ENCODE data around the gene SPAG6.
A peak's percentile ranks its signal among the peaks of the same experiment; 100 is the strongest.
"Not testable (repeated sequence)": the region's sequence is repeated elsewhere in the genome, so short reads cannot be mapped to it uniquely, and the experiment has no call there.

The SPAG6 gene

GRCh38 chr10:22345301-22346095, at the start of gene SPAG6:
Gene SPAG6, plus strand, starts transcription at chr10:22345496. Its CDS starts 116 bp downstream, at chr10:22345612.
- DNase-seq: peak; percentile 77

GRCh38 chr10:22301193-22301592, 44.1 kb upstream of the SPAG6 start:
- no peak for DNase-seq

GRCh38 chr10:22303461-22303860, 41.8 kb upstream of the SPAG6 start:
- DNase-seq: no peak

GRCh38 chr10:22305721-22306120, 39.6 kb upstream of the SPAG6 start:
- no peak for DNase-seq

DNA sequence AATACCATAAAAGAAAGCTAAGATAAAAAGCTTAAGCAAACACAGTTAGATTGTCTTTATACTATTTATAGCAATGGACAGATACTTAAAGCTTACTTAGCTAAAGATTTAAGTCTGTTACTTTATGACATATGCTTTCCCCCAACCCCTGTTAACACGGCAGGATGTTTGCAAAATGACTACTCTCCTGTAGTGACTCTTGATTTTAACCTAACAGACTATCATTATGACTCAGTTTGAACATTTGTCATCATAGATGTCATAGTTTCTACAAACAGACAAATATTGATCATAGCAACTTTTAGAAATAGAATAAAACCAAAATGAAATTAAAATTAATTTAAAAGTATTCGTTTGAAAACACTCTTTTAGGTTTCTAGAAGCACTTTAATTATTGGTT, 36.9 kb upstream of the SPAG6 start:
- DNase-seq: no peak

GRCh38 chr10:22309180-22310000, 35.9 kb upstream of the SPAG6 start:
- no peak for DNase-seq

DNA sequence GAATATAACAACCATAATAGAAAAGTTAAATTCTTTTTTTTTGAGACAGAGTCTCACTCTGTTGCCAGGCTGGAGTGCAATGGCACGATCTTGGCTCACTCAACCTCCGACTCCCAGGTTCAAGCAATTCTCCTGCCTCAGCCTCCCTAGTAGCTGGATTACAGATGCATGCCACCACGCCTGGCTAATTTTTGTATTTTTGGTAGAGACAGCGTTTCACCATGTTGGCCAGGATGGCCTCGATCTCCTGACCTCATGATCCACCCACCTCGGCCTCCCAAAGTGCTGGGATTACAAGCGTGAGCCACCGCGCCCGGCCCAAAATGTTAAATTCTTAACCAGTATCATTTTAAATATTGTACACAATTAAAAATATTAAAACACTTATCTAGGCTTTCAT, 35.3 kb upstream of the SPAG6 start:
- DNase-seq: not testable (repeated sequence)

DNA sequence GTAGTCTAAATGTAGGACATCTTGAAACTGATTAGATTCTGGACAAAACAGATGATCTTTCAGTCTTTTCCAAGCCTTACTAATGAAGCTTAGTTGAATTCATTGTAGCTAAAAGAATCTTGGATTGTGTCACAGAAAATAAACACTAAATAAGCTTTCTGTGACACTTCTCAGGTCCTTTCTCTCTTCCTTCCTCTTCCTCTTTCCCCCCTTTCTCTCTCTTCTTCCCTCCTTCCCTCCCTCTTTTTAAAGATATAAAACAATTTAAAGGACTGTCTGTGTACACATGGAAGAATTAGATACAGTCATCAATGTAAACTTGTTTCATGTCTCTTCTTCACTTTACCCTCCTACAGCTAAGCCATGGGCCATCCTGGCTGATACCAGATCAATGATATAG, 34.4 kb upstream of the SPAG6 start:
- DNase-seq: no peak

DNA sequence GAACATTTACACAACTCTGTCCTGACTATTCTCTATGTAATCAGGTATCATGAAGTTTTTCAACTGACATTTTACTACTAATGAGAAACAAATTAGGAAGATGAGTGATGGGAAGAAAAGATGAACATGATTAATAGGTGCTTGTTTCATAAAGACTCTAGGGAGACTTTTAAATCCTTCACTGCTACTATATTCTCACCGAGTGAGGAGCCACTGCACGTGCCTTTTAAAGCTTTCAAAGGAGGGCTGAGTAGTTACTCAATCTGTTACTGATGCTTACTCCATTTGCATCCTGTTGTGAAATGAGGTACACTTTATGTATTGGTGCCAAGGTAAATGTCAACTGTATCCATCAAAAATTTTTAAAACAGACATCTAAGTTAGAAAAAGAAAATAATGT, 30.4 kb upstream of the SPAG6 start:
- peak; percentile 63 for DNase-seq

DNA sequence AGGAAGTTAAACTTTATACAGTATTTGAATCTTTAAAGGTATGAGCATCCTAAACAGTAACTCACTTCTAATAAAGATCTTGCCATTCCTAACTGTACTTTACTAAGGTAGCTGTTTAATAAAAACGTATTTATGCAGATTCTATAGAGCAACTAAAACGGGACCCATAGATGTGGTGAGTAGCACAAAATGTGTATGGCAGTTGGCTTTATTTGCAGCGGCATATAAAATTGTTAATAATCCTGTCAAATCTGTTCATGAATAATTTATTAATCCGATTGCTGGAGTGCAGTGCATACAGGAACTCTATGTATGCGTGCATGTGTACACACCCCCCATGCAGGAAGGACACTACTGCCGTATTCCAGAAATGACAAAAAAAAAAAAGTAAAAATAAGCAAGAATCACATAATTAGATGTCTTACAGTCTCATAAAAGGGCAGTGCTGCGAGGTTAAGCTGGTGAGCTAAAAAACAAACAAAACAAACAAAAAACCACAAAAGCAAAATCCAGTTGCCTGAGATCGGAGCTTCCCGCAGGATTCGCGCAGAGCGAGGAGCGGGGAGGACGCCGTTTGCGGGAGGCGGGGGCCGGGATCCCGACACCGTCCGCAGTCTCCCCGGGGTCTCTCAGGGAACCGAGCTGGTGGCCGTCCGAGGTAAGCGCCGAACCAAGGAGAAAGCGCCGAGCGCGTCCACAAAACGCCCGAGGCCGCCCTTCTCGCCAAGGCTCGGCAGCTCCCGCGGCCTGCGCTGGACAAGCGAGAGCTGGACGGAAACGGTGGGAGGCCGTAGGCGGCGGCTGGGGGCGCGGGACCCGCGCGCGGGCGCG, 29.6 kb upstream of the SPAG6 start:
- peak; percentile 55 for DNase-seq

- peak; percentile 93 for DNase-seq
Observed at GRCh38 chr10:22316286-22317075, 28.8 kb upstream of the SPAG6 start, which contains the start of gene COMMD3. Gene COMMD3, plus strand, starts transcription at chr10:22316388. Its CDS starts 30 bp downstream, at chr10:22316418.

GRCh38 chr10:22317076-22317370, 28.3 kb upstream of the SPAG6 start:
- DNase-seq: peak; percentile 72

DNA sequence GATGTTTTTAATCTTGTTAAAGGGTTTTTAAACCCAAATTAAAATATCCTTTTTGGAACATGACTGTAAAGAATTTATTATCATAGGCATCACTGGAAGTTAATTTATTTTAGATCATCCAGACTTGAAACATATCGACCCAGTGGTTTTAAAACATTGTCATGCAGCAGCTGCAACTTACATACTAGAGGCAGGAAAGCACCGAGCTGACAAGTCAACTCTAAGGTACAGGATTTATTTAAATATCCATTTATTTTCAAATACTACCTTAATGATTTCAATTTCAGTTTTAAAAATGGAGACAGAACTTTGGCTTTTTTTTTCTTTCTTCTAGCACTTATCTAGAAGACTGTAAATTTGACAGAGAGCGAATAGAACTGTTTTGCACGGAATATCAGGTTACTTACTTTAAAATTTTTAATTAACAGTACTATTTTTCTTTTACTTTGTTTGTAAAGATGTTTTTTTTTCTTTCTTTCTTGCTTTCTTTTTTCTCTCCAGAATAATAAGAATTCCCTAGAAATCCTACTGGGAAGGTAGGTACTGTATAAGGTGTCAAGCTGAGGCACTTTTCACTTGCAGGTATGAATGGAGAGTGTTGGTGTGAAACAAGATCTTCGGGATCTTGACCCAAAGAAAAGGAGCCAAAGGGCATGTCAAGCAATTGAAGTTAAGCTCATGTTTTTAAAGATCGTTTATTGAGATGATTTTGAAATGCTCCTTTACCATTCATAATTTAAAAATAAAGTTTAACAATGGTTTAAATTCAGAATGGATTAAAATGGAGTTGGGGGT, 27.3 kb upstream of the SPAG6 start:
- no peak for DNase-seq

DNA sequence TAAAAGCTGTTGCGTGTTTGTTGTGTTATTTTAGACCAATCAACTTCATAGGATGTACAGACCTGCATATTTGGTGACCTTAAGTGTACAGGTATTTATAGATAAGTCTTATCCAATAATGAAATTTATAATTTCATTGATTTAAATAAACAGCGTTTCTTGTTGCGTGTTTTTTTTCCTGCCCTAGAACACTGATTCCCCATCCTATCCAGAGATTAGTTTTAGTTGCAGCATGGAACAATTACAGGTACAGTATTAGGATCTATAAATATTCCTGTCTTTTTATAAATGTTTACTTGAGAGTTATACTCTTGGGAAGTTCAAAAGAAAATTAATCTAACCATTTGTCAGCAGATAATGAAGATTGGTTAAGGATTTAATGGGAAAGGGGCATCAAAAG, 26.5 kb upstream of the SPAG6 start:
- DNase-seq: no peak

DNA sequence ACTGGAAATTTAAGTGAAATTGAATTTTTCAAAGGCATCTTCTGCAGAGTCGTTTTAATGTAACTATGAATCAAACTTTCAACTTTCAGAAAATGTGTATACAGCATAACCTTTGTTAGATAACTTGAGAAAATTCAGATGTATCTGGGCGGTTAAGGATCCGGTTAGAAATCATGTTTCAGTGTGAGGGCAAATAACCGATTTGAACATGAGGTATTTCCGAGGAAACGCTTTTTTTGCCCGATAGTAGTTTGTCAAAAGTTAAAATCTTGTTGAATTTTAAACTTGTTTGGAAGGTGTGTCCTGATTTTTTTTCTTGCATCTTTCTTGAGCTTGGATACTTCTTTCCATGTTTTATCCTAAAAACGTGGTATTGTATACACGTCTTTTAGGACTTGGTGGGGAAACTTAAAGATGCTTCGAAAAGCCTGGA, 25.7 kb upstream of the SPAG6 start:
- no peak for DNase-seq

DNA sequence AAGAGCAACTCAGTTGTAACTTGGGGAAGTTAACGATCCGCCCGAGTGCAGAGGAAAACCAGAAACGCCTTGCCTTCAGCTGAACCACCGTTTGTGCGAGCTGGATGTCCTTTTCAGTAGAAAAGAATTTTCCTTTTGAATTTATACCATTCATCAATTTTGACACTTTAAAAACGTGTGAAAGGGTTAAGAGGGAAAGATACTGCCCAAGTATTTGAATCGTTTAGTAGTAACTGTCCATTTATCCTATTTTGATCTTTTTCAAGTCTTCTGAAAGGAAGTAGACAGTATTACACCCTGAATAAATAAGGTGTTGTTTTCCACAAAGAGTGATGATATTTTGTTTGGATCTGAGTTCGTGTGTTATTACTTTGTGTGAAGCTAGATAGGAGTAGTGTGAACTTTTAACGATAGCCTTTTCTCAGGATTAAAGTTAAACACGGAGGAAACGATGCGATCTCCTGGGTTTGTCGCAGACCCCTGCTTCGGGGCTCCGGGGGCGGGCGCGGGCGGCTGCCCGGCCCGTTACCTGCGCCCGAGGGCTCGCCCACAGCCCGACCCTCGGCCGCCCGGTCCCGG, 25.2 kb upstream of the SPAG6 start:
- DNase-seq: peak; percentile 64

DNA sequence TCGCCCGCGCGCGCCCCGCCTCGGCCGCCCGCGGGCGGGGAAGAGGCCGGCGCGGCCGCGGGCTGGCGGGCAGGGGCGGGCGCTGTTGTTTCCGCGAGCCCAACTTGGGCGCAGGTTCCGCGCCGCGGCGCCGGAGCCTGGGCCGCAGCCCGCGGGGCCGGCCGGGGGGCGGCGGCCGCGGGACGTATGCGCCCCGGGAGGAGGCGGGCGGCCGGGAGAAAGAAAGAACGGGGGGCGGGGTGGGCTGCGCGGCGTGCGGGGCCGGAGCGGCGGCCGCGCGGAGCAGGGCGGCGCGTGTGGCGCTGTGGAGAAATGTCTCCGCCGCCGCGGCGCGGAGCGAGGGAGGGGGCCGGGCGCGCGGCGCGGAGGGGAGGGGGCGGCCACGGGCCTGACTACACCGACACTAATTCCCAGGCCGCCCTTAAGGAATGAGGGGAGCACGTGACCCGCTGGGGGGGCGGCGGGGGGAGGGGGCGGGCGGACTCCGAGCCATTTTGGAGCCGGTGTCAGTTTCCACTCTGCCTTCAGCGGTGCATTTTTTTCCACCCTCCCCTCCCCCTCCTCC, 24.6 kb upstream of the SPAG6 start, which contains the start of gene BMI1:
Gene BMI1, plus strand, starts transcription at position 509 of the 565 bp plus-strand sequence. CDS start 5,351 bp downstream, outside the sequence.
- DNase-seq: peak; percentile 88

DNA sequence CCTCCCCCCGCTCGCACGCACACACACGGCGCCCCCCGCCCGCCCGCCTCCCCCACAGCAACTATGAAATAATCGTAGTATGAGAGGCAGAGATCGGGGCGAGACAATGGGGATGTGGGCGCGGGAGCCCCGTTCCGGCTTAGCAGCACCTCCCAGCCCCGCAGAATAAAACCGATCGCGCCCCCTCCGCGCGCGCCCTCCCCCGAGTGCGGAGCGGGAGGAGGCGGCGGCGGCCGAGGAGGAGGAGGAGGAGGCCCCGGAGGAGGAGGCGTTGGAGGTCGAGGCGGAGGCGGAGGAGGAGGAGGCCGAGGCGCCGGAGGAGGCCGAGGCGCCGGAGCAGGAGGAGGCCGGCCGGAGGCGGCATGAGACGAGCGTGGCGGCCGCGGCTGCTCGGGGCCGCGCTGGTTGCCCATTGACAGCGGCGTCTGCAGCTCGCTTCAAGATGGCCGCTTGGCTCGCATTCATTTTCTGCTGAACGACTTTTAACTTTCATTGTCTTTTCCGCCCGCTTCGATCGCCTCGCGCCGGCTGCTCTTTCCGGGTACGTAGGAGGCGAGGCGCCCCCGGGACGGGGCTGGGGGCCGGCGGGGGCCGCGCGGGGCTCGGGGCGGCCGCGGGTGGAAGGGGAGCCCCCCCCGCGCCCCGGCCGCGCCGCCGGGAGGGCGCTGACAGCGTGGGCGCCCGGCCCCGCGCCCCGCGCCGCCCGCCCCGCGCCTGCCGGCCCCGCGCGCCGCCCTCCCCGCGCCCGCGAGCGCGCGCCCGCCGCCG, 24.0 kb upstream of the SPAG6 start:
- DNase-seq: peak; percentile 81

DNA sequence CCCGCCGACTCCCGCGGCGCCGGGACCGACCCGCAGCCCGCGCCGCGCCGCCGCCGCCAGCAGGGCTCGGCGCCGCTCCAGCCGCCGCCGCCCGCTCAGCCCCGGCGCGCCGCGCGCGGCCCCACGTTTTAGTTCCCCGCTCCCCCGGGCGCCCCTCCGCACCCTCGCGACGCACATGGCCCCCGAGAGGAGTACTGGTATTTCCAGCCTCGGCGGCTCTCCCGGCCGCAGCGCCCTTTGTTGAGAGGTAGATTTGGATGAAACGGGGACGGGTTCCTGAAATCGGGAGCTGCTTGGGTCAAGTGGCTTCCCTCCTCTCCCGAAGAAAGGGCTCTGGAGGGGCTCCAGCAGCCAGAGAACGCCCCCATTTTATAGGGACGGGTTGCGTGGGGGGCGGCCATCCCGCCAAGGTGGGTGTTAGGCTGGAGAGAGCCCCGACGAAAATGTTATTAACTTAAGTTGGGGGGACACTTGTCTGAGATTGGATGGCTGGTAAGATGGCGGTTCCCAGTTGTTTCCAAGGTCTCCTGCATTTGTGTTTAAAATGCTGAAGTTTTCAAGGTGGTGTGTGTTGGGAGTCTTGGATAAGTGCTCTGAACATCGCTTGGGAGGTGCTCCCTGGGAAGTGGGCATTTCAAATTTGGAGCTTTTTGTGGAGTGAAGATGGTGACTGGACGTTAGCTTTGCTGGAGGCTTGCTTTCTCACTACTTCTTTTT, 23.2 kb upstream of the SPAG6 start:
- DNase-seq: peak; percentile 44

Data from hematopoietic multipotent progenitor cell treated with erythropoietin and hydrocortisone succinate and interleukin-3 and kit ligand, for 4 days (in vitro differentiated cells).